ENCODE measurements around the gene TMCC1. TPM values are rescaled to one million over a fixed set of nuclear protein-coding genes. Genes with fewer than 3 reads are reported as not detected.

TMCC1 gene
- polyA plus RNA-seq, 1 of the 3 experiments (the other 2 are of a cell fraction) = 7.2 TPM

- no peak overlapping the region for H3K4me3 ChIP-seq (ENCODE audit: low read depth in 2 of 2, low read length in 1 of 2)
- no peak overlapping the region for H3K4me2 ChIP-seq
- no peaks in the 10 kb centered on the region for H3K9me3 ChIP-seq
- CTCF ChIA-PET = interaction anchor here (1.0 kb wide), 1 partner anchor 123 kb away, joined by 3 read pairs; no protein-coding TSS in a partner anchor
- H3K27ac ChIP-seq (ENCODE audit: low read depth in 2 of 2, low read length in 1 of 2) = no peak overlapping the region
- WGBS (ENCODE audit: low lambda C conversion rate) = 62% methylated on average over 3 of the region's 3 CpGs
- H3K79me2 ChIP-seq (ENCODE audit: insufficient read depth) = peaks cover 2% of the 10 kb centered on the region; the same call in 1 of the 2 replicates
- H2AFZ ChIP-seq (ENCODE audit: low read depth) = no peak overlapping the region
- H3K27me3 ChIP-seq (ENCODE audit: insufficient read depth) = no peaks in the 10 kb centered on the region
- no peak for DNase-seq
- H3K36me3 ChIP-seq (replicated peaks in 1 of 2; ENCODE audit: control insufficient read depth in 1 of 2, insufficient read depth in 2 of 2, low read length in 1 of 2) = no peaks in the 10 kb centered on the region
- peaks cover 2% of the 10 kb centered on the region for H4K20me1 ChIP-seq (ENCODE audit: insufficient read depth)
- no peak overlapping the region for H3K9ac ChIP-seq
- H3K9me2 ChIP-seq = no peaks in the 10 kb centered on the region
- TF ChIP-seq REST (IDR thresholded peaks at IDR 0.05; ENCODE audit: low read depth, low read length) = no peak
- TF ChIP-seq EP300 (IDR thresholded peaks at IDR 0.05; ENCODE audit: borderline replicate concordance in 1 of 2, low read depth in 1 of 2, low read length in 1 of 2) = no peak
- TF ChIP-seq RXRA (IDR thresholded peaks at IDR 0.05; ENCODE audit: borderline replicate concordance, low read depth) = no peak
- TF ChIP-seq ELF1 (IDR thresholded peaks at IDR 0.05) = no peak
- no peak for TF ChIP-seq FOXJ3 (CRISPR knock-in tag; IDR thresholded peaks at IDR 0.05)
- no peak for TF ChIP-seq TEAD4 (IDR thresholded peaks at IDR 0.05; ENCODE audit: borderline replicate concordance, insufficient read depth)
- TF ChIP-seq NRF1 (IDR thresholded peaks at IDR 0.05; ENCODE audit: low read depth, low read length) = no peak
- no peak for TF ChIP-seq EZH2phosphoT487 (IDR thresholded peaks at IDR 0.05; ENCODE audit: borderline replicate concordance, low read depth)
- TF ChIP-seq ZBTB33 (IDR thresholded peaks at IDR 0.05; ENCODE audit: borderline replicate concordance, low read depth) = no peak
- TF ChIP-seq RFX5 (IDR thresholded peaks at IDR 0.05; ENCODE audit: low read length) = no peak
- no peak for TF ChIP-seq TCF12 (IDR thresholded peaks at IDR 0.05)
- no peak for TF ChIP-seq CHD2 (IDR thresholded peaks at IDR 0.05; ENCODE audit: low read length, partially characterized antibody)
- TF ChIP-seq TAF1 (IDR thresholded peaks at IDR 0.05; ENCODE audit: borderline replicate concordance, low read depth, low read length) = no peak
- peaks cover 14% of the 10 kb centered on the region for H3F3A ChIP-seq (replicated peaks; ENCODE audit: insufficient read depth)
- H3K4me1 ChIP-seq (ENCODE audit: control insufficient read depth in 1 of 2, insufficient read depth in 2 of 2, low read depth in 1 of 2, low read length in 1 of 2) = peaks cover 7 to 10% of the 10 kb centered on the region in 2 experiments; a peak in 1 of 4 replicates
- POLR2A ChIA-PET = no interaction called here
Observed at GRCh38 chr3:129609591-129610182, 283.8 kb downstream of the TMCC1 start.
